PC-3 (cell line): ENCODE data around the gene ARID3C.

ENCODE experiments used
- EZH2 ChIP-seq: fragments of 300-600 bp; sonication (generic); IDR thresholded peaks from one replicate; pipeline ENCODE4 v1.6.1; 2017; ENCODE audit warnings: antibody characterized with exemption, mild to moderate bottlenecking, low read length; ENCODE audit not compliant: unreplicated experiment
- EZH2phosphoT487 ChIP-seq: fragments of 300-600 bp; sonication (generic); IDR thresholded peaks from 2 replicates; pipeline ENCODE4 v1.6.1; 2018; ENCODE audit warnings: mild to moderate bottlenecking, antibody characterized with exemption, low read length, borderline replicate concordance
- TF ChIP-seq, protein P1 (sequence below): fragments of 300-600 bp; sonication (generic); conservative IDR thresholded peaks from 2 replicates; pipeline ENCODE4 v1.5.1; 2017; ENCODE audit warnings: antibody characterized with exemption, low read depth, mild to moderate bottlenecking, low read length

GRCh38 chr9:34607331-34607730 is 21.5 kb downstream of the ARID3C start:
- TF ChIP-seq, protein P1, sequence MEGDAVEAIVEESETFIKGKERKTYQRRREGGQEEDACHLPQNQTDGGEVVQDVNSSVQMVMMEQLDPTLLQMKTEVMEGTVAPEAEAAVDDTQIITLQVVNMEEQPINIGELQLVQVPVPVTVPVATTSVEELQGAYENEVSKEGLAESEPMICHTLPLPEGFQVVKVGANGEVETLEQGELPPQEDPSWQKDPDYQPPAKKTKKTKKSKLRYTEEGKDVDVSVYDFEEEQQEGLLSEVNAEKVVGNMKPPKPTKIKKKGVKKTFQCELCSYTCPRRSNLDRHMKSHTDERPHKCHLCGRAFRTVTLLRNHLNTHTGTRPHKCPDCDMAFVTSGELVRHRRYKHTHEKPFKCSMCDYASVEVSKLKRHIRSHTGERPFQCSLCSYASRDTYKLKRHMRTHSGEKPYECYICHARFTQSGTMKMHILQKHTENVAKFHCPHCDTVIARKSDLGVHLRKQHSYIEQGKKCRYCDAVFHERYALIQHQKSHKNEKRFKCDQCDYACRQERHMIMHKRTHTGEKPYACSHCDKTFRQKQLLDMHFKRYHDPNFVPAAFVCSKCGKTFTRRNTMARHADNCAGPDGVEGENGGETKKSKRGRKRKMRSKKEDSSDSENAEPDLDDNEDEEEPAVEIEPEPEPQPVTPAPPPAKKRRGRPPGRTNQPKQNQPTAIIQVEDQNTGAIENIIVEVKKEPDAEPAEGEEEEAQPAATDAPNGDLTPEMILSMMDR = no peak
- TF ChIP-seq EZH2phosphoT487 (no peak), EZH2 (no peak)
